Left colon (tissue), 2 donors: ENCODE measurements around the gene GSK3B. TPM values are rescaled to one million over a fixed set of nuclear protein-coding genes. Genes with fewer than 3 reads are reported as not detected.
"Not testable (repeated sequence)": the region's sequence is repeated elsewhere in the genome, so short reads cannot be mapped to it uniquely, and the experiment has no call there.

Experiments used
- ATAC-seq: fragments of 200-7000 bp; cut with Tn5 transposase; one replicate; pipeline ENCODE4 v1.9.1; 2020; ENCODE audit warnings: mild to moderate bottlenecking, moderate library complexity
- DNase-seq, 2 donors: peaks; one replicate each; pipeline ENCODE4 v3.0.0-alpha.2; 2020
- intact Hi-C, 2 donors: fragments of 100-400 bp; cut with DNase I in 1 of 2; cut with micrococcal nuclease in 1 of 2; formaldehyde crosslinking; loops; one replicate each; pipeline versions ENCODE4 v1.11.2 to v1.14.0; 2022; cut with DNase I, micrococcal nuclease
- total RNA-seq, 2 donors: library from RNA; stranded (reverse); fragmentation: NEBNext Ultra II Directional; extraction: Animal tissue kit (Norgen Biotek cat#: 25700); gene quantifications; one replicate each; pipeline ENCODE4 v1.2.1, GENCODE V29; 2021
- donor health status: DM: no; HTN: no; CAD: no.
- donor health status: DM: yes; HTN: yes; CAD: no.

Gene GSK3B
- total RNA-seq, 2 donors from 2014 or later = 39.3 to 47.5 TPM

- no peak for DNase-seq
- no peak for ATAC-seq
- intact Hi-C loops = no loop called here
Measured at GRCh38 chr3:120066634-120067033, 27.6 kb downstream of the GSK3B start.

GRCh38 chr3:120064641-120065040, 29.6 kb downstream of the GSK3B start:
- no peak for DNase-seq
- intact Hi-C loops = no loop called here
- no peak for ATAC-seq

GRCh38 chr3:120062474-120062873, 31.8 kb downstream of the GSK3B start:
- no peak for DNase-seq
- no peak for ATAC-seq
- intact Hi-C loops = no loop called here

DNA sequence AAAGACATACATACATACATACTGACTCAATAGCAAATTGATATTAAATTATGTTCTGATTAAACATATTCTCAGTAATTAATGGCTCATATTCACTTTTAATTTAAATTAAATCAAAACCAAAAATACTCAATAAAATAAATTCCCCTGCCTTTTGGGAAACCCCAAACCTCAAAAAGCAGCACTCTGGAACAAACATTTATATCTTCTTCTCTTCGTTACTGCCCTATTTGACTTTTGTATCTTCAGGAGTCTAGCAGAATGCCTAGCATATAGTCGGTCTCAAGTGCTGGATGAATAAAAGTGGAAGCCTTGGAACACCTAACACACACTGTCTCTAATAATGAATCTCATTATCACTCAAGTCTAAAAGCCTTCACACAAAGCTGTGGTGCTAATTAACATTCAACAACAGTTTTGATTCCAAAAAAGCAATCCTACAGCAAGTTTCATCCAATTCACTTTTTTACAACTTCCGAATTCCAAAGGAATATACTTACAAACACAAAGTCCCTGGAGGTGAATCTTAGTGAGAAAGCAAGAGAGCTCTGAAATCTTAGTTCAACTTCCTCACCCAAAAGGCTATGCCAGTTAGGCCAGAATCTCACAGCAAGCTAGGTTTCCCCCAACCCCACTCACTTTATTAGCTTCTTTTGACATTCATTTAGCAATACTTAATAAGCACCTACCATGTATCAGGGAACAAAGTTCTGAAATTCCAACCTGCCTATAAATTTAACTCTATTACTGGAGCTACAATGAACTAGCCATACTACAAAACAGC, 35.0 kb downstream of the GSK3B start:
- no peak for DNase-seq
- intact Hi-C loops = no loop called here
- no peak for ATAC-seq

- DNase-seq (no peak), ATAC-seq (no peak)
- intact Hi-C loops = no loop called here
Measured at GRCh38 chr3:120057626-120058025, 36.6 kb downstream of the GSK3B start.

DNA sequence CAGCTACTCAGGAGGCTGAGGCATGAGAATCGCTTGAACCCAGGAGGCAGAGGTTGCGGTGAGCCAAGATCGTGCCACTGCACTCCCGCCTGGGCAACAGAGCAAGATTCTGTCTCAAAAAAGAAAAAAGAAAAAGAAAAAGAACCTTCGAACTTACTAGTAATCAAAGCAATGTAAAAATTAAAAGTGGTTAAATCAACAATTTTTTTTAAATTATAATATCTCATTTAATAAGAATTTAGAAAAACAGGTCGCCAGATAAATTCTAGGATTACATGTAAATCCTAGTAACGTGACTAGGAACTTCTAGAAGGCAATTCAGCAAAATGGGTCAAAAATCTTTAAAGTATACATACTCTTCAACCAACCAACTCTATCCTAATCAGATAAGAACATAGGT, 37.2 kb downstream of the GSK3B start:
- DNase-seq (no peak), ATAC-seq (no peak)
- intact Hi-C loops = no loop called here

DNA sequence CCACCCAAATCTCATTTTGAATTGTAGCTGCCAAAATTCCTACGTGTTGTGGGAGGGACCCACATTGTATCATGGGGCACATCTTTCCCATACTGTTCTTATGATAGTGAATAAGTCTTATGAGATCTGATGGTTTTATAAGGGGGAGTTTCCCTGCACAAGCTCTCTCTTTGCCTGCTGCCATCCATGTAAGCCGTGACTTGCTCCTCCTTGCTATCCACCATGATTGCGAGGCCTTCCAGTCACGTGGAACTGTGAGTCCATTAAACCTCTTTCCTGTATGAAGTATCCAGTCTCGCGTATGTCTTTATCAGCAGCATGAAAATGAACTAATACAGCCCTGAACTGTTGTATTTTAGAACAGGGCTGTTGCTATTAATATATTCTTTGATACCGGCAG, 40.6 kb downstream of the GSK3B start:
- DNase-seq, intact Hi-C loops, ATAC-seq: not testable (repeated sequence)

GRCh38 chr3:120052677-120053076, 41.6 kb downstream of the GSK3B start:
- intact Hi-C loops = no loop called here
- DNase-seq (no peak), ATAC-seq (no peak)

- intact Hi-C loops = no loop called here
- DNase-seq (no peak), ATAC-seq (no peak)
Measured at GRCh38 chr3:120052225-120052624, 42.0 kb downstream of the GSK3B start.

DNA sequence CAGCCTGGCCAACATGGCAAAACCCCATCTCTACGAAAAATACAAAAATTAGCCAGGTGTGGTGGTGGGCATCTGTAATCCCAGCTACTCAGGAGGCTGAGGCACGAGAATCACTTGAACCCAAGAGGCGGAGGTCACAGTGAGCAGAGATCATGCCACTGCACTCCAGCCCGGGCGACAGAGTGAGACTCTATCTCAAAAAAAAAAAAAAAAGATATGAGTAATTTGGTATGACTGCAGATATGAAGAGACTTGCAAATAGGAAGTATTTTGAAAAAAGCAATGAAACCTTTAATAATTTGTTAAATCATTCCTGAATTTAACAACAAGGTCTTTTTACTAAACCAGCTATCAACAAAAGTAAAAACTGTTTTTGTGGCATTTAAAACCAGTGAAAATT, 42.7 kb downstream of the GSK3B start:
- intact Hi-C loops, ATAC-seq, DNase-seq: not testable (repeated sequence)

- intact Hi-C loops = no loop called here
- DNase-seq (no peak), ATAC-seq (no peak)
Measured at GRCh38 chr3:120049881-120050539, 44.2 kb downstream of the GSK3B start.

DNA sequence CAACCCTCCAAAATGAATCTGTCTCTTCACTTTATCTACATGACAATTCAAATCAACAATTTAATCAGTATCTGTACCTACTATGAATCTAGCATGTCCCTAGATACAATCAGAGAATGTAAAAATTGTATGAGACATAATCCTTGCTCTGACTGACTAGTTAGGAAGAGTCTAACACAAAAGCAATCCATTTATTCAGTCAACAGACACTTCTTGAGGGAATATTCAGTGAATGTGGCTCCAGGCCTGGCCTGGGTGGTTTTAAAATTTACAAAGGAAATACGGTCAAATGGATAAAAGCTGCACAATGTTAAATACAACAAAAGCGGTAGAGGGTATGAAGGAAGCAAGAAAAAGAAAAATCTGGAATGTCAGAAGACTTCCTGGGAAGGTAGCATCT, 45.2 kb downstream of the GSK3B start:
- no peak for DNase-seq

GRCh38 chr3:120048355-120049041, 45.7 kb downstream of the GSK3B start:
- intact Hi-C loops = no loop called here
- no peak for ATAC-seq
- DNase-seq = no peak

More for the DNA sequence above, 45.2 kb downstream of the GSK3B start:
- intact Hi-C loops = no loop called here
- no peak for ATAC-seq

- intact Hi-C loops = no loop called here
- DNase-seq = no peak
- ATAC-seq = no peak
Measured at GRCh38 chr3:120047686-120048085, 46.6 kb downstream of the GSK3B start.

DNA sequence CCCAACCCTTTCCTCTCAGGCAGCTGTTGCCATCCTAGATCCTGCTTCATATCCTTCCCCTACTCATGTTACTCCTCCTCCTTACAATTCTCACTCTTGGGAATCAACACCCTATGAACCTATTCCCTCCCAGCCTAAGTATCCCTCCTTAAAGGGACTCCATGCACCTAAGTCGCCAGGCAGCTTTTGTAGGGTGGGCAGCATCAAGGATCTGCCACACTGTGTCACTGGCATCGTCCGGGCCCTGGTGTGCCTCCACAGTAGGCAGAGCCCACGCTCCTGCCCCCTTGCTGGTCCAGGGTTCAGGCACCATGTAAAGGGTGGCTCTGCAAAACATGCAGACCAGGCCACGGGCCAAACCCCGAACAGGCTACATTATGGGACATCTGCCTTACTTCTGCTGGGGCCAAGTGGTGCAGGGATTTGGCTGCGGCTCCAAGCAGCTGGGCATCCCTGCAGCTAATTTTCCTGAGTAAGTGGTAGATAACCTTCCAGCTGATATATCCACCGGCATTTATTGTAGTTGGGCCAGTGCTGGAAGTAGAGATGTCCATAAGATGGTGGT, 53.4 kb downstream of the GSK3B start:
- intact Hi-C loops = no loop called here
- DNase-seq (no peak), ATAC-seq (no peak)

GRCh38 chr3:120039642-120040610, 54.3 kb downstream of the GSK3B start:
- intact Hi-C loops = no loop called here
- no peak for ATAC-seq
- no peak for DNase-seq

- ATAC-seq (no peak), DNase-seq (no peak)
- intact Hi-C loops = no loop called here
Measured at GRCh38 chr3:120033596-120033995, 60.7 kb downstream of the GSK3B start.

DNA sequence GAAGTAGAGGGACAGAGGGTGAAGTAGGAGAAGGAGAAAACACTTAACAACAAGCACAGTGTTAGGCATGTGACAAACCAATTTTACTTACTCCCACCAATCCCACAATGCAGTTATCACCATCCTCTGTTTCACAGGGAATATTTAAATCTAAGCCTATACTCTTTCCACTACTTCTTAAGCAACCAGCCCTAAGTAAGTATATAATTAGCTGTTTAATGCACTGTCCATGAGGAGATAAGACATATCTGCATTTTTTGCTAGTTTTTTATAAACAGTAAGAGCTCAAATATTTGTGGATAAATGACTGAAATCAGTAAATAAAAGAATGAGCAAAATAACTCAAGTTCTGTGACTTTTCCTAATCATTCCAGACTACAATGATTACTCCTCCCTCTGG, 62.7 kb downstream of the GSK3B start:
- intact Hi-C loops = no loop called here
- DNase-seq (no peak), ATAC-seq (no peak)

- DNase-seq = no peak
- intact Hi-C loops = no loop called here
- ATAC-seq = no peak
Measured at GRCh38 chr3:120029749-120030148, 64.5 kb downstream of the GSK3B start.
